ENCODE results near the gene SNX14.
"Not testable (repeated sequence)": the region's sequence is repeated elsewhere in the genome, so short reads cannot be mapped to it uniquely, and the experiment has no call there.

SNX14 gene

GRCh38 chr6:85582832-85583231 is 10.8 kb downstream of the SNX14 start:
- DNase-seq (ENCODE audit: low read depth in 2 of 2) = not testable (repeated sequence)

- DNase-seq (ENCODE audit: low read depth in 2 of 2) = no peak
Observed at GRCh38 chr6:85581572-85581971, 12.1 kb downstream of the SNX14 start.

GRCh38 chr6:85580878-85581267 is 12.8 kb downstream of the SNX14 start:
- no peak for DNase-seq (ENCODE audit: low read depth in 2 of 2)

- DNase-seq (ENCODE audit: low read depth in 2 of 2) = no peak
Observed at GRCh38 chr6:85580118-85580877, 13.4 kb downstream of the SNX14 start.

GRCh38 chr6:85579581-85579980 is 14.1 kb downstream of the SNX14 start:
- no peak for DNase-seq (ENCODE audit: low read depth in 2 of 2)

GRCh38 chr6:85576476-85576875 is 17.2 kb downstream of the SNX14 start:
- no peak for DNase-seq (ENCODE audit: low read depth in 2 of 2)

GRCh38 chr6:85574932-85575598 is 18.6 kb downstream of the SNX14 start:
- DNase-seq (ENCODE audit: low read depth in 2 of 2) = no peak

- no peak for DNase-seq (ENCODE audit: low read depth in 2 of 2)
Observed at GRCh38 chr6:85569323-85569722, 24.3 kb downstream of the SNX14 start.

- DNase-seq (ENCODE audit: low read depth in 2 of 2) = no peak
Observed at GRCh38 chr6:85568411-85568810, 25.2 kb downstream of the SNX14 start.

- DNase-seq (ENCODE audit: low read depth in 2 of 2) = no peak
Observed at GRCh38 chr6:85565736-85566135, 27.9 kb downstream of the SNX14 start.

- DNase-seq (ENCODE audit: low read depth in 2 of 2) = not testable (repeated sequence)
Observed at GRCh38 chr6:85564223-85564622, 29.4 kb downstream of the SNX14 start.

GRCh38 chr6:85561750-85562357 is 31.8 kb downstream of the SNX14 start:
- DNase-seq (ENCODE audit: low read depth in 2 of 2) = no peak

GRCh38 chr6:85556992-85557668 is 36.5 kb downstream of the SNX14 start:
- DNase-seq (ENCODE audit: low read depth in 2 of 2) = no peak

- DNase-seq (ENCODE audit: low read depth in 2 of 2) = no peak
Observed at GRCh38 chr6:85552652-85553051, 41.0 kb downstream of the SNX14 start.

- DNase-seq (ENCODE audit: low read depth in 2 of 2) = no peak
Observed at GRCh38 chr6:85551264-85551663, 42.4 kb downstream of the SNX14 start.

- DNase-seq (ENCODE audit: low read depth in 2 of 2) = no peak
Observed at GRCh38 chr6:85547719-85548118, 45.9 kb downstream of the SNX14 start.

GRCh38 chr6:85544776-85545175 is 48.9 kb downstream of the SNX14 start:
- DNase-seq (ENCODE audit: low read depth in 2 of 2) = no peak

- no peak for DNase-seq (ENCODE audit: low read depth in 2 of 2)
Observed at GRCh38 chr6:85537055-85537494, 56.6 kb downstream of the SNX14 start.

GRCh38 chr6:85524281-85524680 is 69.4 kb downstream of the SNX14 start:
- not testable (repeated sequence) for DNase-seq (ENCODE audit: low read depth in 2 of 2)

GRCh38 chr6:85516168-85516567 is 77.5 kb downstream of the SNX14 start:
- no peak for DNase-seq (ENCODE audit: low read depth in 2 of 2)

- DNase-seq (ENCODE audit: low read depth in 2 of 2) = no peak
Observed at GRCh38 chr6:85506441-85507093, 87.1 kb downstream of the SNX14 start.

Measured in stimulated activated CD8-positive, alpha-beta memory T cell treated with anti-CD3 and anti-CD28 coated beads, Interleukin-2, amount 100 ng/mL, for 1 hour (primary cell).